HG02759 (cell line): Measurements from ENCODE around the gene CRAMP1.
A peak's percentile ranks its signal among the peaks of the same experiment; 100 is the strongest.
"Not testable (repeated sequence)": the region's sequence is repeated elsewhere in the genome, so short reads cannot be mapped to it uniquely, and the experiment has no call there.

Experiments used
- ATAC-seq: cut with Tn5 transposase; IDR thresholded peaks from one replicate; pipeline ENCODE4 v1.9.1; 2021; ENCODE audit warnings: mild to moderate bottlenecking, moderate library complexity; ENCODE audit not compliant: unreplicated experiment

The CRAMP1 gene

DNA sequence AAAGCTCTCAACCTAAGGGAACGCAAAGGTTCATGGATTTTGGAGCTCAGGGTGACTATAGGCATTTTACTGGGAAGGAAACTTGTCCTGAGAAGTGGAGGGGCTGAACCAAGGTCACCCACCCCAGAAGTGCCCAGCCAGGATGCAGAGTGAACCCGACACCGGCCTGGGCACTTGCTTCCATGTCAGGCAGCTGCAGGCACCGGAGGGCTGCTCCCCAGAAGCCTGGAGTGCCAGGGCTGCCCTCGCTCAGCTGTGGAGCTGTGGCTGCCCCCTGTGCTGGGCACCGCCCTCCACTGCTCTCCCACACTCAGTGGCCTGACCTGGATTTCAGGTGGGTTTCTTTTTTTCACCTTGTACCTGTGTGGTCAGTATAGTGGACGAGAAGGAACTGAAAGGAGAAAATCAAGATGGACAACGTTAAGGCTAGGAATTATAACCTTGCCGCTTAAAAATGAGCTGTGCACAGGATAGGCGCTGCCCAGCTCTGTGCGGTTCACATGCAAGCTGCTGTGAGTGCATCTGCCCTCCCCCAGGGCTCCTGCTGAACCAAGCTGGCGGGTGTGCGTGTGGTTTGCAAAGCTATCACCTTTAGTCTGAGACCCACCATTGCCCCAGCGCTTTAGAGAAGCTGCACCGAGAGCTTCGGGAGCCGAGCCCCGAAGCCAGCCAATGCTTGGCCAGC lies 96.1 kb downstream of the CRAMP1 start:
- no peak for ATAC-seq

DNA sequence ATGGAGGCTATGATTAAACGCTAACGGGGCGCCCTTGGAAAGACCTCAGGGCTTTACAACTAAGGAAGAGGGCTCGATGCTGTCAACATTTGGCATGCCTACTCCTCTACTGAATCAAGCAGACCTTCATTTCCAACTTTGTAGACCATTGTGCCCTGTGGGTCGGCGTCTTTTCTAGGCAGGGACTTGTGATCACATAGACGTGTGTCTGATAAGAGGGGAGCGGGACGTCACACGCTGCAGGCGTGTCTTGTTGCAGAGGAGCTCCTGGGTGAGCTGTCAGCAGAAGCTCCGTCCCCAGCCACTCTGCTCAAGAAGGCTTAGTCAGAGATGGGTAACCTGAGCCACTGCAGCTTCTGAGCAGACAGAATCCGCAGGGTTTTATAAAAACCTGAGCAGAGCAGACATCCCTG lies 96.6 kb downstream of the CRAMP1 start:
- ATAC-seq = no peak

DNA sequence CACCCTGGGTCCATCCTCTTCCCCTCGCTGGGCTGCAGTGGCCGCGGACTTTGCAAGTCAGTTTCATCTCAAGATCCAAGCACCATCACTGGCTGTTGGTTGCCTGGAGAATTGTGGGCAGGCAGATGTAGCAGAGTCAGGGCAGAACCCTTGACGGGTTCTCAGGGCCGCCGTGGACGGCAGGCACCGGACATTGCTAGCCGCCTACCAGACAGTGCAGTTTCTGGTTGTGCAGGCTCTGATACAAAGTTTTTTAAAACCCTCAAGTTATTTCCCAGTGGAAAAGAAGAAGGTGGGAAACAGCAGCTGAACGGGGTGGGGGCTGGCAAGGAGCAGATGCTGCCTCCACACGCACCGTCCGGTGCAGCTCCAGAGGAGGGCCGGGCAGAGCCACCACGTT lies 97.2 kb downstream of the CRAMP1 start:
- no peak for ATAC-seq

DNA sequence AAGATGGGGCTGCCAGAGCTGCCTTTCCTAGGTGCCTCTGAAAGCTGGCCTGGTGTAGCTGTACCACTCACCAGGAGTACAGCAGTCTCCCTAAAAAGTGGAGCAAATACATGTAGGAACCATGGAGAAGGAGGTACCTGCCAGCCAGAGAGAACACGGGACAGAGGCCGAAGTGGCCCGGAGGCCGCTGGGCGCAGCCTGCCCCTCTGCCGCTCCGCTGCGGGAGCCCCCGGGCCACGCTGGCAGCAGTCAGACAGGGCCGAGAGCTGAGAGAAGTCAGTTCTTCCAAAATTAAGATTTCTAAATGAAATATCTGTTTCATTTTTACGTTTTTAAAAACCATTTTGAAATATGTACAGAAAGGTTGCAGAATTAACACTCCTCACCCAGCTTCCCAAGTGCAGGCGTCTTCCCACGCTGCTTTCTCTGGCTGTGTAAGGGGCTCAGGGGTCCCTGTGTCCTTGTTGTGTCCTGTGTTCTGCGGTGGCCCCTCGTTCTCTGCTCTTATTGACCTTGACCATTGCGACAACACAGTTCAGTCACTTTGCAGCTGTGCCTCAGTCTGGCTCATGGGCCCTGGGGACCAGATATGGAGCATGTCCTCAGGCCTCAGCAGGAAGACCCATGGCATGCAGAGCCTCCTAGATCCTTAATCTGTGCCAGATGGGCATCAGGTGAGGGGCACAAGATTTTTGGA lies 98.8 kb downstream of the CRAMP1 start:
- no peak for ATAC-seq

DNA sequence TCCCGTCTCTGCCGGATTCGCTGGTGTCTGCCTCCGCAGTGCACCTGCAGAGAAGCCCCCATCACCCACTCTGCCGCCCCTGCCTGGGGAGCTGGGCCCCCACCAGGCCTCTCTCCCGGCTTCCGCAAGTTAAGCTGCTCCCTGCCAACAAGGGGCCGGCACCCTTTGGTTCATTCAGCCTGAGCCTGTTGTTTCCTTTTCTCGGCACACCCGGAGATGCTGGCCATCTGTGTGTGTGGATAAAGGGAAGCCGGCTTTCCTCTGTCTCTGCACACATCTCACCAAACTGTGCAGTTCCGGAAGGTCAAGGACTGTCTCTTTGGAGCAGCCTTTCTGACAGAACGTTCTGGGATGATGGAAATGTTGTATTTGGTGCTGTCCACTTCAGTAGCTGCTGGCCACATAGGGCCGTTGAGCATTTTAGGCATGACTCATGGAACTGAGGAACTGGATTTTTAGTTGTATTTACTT lies 100.7 kb downstream of the CRAMP1 start:
- no peak for ATAC-seq

DNA sequence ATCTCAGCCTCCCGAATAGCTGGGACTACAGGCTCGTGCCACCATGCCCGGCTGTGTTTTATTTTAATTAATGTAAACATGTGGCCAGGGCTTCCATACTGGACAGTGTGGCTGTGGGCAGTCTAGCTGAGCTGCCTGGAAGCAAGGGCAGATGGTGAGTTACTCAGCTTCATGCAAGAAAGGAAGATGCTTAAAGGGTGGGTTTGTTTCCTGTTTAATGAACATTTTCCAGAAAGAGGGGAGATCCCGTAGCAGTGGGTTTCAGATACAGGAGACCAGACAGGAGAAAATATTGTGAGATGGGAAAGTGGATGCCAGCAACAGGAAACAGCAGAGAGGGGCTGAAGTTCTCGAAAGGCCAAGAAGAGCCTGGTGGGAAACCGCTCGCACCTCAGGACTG lies 101.2 kb downstream of the CRAMP1 start:
- ATAC-seq = no peak

DNA sequence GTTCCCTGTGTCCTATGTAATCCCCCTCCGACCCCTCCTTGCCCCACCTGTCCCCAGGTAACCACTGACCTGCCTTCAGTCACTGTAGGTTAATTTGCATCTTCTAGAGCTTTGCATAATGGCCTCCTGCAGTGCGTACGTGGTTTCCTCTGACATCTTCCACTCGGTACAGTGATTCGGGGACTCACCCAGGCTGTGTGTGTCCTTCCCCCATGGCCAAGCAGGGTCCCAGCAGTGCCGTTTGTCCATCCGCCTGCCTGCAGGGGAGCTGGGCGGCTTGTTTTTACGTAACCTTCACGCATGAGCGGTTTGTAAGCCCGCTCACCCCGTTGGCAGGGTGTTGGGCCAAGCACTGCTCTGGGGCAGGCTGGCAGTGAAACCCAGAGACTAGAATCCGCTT lies 101.8 kb downstream of the CRAMP1 start:
- peak; percentile 55 for ATAC-seq

DNA sequence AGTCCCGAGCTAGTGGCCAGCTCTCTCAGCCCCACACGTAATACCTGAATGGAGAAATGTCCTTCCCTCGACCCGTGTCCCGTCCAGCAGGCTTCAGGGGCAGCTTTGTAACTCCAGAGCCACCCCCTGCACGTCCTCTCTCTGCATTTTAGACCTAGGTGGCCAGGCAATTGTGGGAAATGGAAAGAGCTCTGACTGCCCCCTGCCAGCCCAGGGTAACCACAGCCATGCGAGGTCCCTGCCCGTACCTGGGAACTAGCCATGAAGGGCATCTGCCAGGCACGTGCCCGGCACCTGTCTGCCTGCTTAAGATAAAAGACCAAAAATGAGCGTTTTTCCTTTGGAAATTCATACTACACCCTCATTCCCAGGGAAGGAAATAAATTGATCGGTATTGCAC lies 103.1 kb downstream of the CRAMP1 start:
- ATAC-seq = no peak

DNA sequence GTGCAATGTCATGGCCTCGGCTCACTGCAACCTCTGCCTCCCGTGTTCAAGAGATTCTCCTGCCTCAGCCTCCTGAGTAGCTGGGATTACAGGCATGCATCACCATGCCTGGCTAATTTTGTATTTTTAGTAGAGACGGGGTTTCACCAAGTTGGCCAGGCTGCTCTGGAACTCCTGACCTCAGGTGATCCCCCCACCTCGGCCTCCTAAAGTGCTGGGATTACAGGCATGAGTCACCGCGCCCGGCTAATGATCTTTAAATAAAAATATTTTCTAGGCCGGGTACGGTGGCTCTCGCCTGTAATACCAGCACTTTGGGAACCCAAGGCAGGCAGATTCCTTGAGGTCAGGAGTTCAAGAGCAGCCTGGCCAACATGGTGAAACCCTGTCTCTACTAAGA lies 106.1 kb downstream of the CRAMP1 start:
- not testable (repeated sequence) for ATAC-seq

DNA sequence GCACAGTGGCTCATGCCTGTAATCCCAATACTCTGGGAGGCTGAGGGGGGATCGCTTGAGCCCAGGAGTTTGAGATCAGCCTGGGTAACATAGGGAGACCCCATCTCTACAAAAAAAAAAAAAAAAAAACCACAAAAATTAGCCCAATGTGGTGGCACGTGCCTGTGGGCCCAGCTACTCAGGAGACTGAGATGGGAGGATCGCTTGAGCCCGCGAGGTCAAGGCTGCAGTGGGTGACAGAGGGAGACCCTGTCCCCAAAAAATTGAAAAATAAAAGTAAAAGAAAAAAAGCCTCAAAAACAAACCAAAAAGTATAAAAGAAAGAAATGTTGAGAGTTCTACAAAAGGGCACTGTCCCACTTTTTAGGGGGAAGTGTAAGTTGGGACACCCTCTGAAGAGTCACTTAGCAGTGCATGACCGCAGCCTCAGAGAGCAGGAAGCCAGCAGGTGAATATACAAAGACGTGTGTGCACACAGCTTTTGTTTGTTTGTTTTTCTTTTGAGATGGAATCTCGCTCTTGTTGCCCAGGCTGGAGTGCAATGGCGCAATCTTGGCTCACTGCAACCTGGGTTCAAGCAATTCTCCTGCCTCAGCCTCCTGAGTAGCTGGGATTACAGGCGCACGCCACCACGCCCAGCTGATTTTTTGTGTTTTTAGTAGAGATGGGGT lies 107.5 kb downstream of the CRAMP1 start:
- not testable (repeated sequence) for ATAC-seq

DNA sequence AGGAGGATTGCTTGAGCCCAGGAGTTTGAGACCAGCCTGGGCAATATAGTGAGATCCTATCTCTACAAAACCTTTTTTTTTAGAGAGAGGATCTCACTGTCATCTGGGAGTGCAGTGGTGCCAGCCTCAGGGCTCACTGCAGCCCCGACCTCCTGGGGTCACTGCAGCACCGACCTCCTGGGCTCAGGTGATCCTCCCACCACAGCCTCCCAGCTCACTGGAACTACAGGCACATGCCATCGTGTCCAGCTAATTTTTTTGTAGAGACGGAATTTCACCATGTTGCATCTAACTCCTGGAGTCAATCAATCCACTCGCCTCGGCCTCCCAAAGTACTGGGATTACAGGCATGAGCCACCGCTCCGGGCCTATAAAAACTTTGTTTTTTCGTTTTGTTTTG lies 109.2 kb downstream of the CRAMP1 start:
- no peak for ATAC-seq

DNA sequence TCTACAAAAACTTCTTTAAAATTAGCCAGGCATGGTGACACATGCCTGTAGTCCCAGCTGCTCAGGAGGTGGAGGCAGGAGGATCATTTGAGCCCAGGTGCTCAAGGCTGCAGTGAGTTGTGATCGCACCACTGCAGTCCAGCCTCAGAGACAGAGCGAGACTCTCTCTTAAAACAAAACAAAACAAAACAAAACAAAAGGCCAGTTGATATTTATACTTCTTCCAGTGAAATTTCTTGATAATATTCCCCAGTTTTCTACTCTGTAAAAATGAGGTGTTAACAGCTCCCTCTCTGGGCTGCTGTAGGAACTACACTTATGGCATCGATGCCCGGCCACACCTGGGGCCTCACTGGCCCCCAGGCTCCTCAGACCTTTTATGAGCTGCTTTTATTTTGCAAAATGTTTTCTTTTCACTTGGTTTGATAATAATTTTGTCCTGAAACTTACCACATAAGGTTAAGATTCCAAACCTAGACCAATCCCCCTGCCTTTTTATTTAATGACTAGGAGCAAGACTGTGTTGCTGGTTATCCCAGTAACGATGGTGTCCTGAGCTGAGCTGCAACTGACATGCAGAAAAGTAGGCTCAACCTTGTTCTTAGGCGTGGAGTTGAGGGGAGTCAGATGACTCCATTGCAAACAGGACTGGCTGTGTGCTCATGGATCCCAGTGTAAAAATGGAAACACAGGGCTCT lies 111.4 kb downstream of the CRAMP1 start:
- no peak for ATAC-seq

DNA sequence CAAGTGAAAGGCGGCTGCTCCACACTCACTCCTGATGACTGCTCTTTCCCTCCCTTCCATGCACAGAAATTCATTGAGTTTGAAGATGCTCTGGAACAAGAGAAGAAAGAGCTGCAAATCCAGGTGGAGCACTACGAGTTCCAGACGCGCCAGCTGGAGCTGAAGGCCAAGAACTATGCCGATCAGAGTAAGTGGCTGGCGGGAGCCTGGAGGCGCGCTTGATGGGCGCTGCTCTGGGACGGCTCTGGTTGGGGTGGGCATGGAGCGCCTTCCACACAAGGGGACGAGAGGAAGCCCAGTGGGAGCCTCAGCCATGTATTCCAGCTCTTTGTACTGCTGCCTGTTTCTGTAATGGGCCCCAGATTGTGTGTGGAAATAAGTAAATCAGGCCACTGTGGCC lies 112.3 kb downstream of the CRAMP1 start:
- ATAC-seq = no peak

DNA sequence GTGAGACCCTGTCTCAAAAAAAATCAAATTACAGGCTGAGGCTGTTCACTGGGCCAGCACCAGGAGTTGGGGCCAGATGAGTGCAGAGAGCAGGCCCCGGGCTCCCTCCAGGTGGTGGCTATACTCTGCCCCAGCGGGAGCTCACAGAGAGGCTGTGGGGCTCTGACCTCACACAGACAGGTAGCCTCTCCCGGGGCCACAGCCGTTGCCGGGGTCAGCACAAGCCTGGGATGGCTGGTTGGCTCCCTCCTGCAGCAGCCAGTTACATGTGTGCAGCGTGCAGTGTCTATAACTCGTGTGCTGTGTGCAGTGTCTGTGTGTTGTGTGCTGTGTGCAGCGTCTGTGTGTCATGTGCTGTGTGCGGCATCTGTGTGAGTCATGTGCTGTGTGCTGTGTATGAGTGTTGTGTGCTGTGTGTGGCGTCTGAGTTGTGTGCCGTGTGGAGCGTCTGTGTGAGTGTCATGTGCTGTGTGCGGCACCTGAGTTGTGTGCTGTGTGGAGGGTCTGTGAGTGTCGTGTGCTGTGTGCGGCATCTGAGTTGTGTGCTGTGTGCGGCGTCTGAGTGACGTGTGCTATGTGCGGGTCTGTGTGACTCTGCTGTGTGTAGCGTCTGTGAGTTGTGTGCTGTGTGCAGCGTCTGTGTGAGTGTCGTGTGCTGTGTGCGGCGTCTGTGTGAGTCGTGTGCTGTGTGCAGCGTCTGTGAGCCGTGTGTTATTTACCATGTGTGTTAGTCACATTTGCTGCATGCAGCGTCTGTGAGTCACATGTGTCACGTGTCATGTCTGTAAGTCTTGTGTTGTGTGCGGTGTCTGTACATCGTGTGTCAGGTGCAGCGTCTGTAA lies 114.7 kb downstream of the CRAMP1 start:
- ATAC-seq = no peak
